A673 (cell line): ENCODE results near the gene CENPN. TPM values are rescaled to one million over a fixed set of nuclear protein-coding genes. Genes with fewer than 3 reads are reported as not detected.

Source experiments
- BruUV-seq: library from RNA; stranded (reverse); fragments of 400-500 nt; replicated peaks from 2 replicates; lab custom pipeline; 2021; lab: Mats Ljungman, UMichigan
- CTCF ChIA-PET: fragments of 300-600 bp; sonication (Branson Sonifier 250); formaldehyde crosslinking; loops from one replicate; lab custom pipeline; 2022; ENCODE audit warnings: antibody characterized with exemption; lab: Charles Lee
- POLR2A ChIA-PET: fragments of 300-600 bp; sonication (Branson Sonifier 250); formaldehyde crosslinking; loops from one replicate; lab custom pipeline; 2022; ENCODE audit warnings: antibody characterized with exemption; ENCODE audit not compliant: low non-redundant PET; lab: Charles Lee
- DNase-seq: peaks from one replicate; pipeline ENCODE4 v3.0.0-alpha.2; 2015; ENCODE audit warnings: low spot score
- H3K27ac ChIP-seq: fragments of 200-600 bp; sonication (generic); 2 replicates; pipeline ENCODE4 v1.5.1; 2016; ENCODE audit warnings: mixed run types, low read depth, mild to moderate bottlenecking, mixed read lengths, antibody characterized with exemption, low read length; ENCODE audit not compliant: poor library complexity, severe bottlenecking
- H3K27me3 ChIP-seq: fragments of 200-600 bp; sonication (generic); replicated peaks from 2 replicates; pipeline ENCODE4 v1.6.1; 2017; ENCODE audit warnings: mixed run types, low read depth, mild to moderate bottlenecking, mixed read lengths, antibody characterized with exemption, low read length; ENCODE audit not compliant: insufficient read depth, poor library complexity
- H3K36me3 ChIP-seq: fragments of 200-600 bp; sonication (generic); 2 replicates; pipeline ENCODE4 v1.6.1; 2016; ENCODE audit warnings: mixed run types, mild to moderate bottlenecking, mixed read lengths, antibody characterized with exemption, low read length; ENCODE audit not compliant: insufficient read depth, poor library complexity, severe bottlenecking
- H3K4me1 ChIP-seq: fragments of 200-600 bp; sonication (generic); 2 replicates; pipeline ENCODE4 v1.6.1; 2017; ENCODE audit warnings: mixed run types, mild to moderate bottlenecking, mixed read lengths, antibody characterized with exemption, low read length; ENCODE audit not compliant: insufficient read depth, poor library complexity, severe bottlenecking
- H3K4me3 ChIP-seq: fragments of 200-600 bp; sonication (generic); 2 replicates; pipeline ENCODE4 v1.5.1; 2016; ENCODE audit warnings: low read depth, mixed run types, mild to moderate bottlenecking, mixed read lengths, low read length; ENCODE audit not compliant: poor library complexity, severe bottlenecking
- H3K9me3 ChIP-seq: fragments of 200-600 bp; sonication (generic); 2 replicates; pipeline ENCODE4 v1.6.1; 2016; ENCODE audit warnings: mixed run types, low read depth, mild to moderate bottlenecking, mixed read lengths, antibody characterized with exemption, low read length; ENCODE audit not compliant: poor library complexity, severe bottlenecking
- CTCF ChIP-seq: fragments of 300-800, 200-600 bp; sonication (generic); conservative IDR thresholded peaks from 2 replicates; pipeline ENCODE4 v1.5.1; 2017; ENCODE audit warnings: low read depth, mild to moderate bottlenecking, antibody characterized with exemption, low read length, moderate library complexity, mixed read lengths
- EZH2 ChIP-seq: fragments of 200-600 bp; sonication (generic); IDR thresholded peaks from 2 replicates; pipeline ENCODE4 v1.6.1; 2017; ENCODE audit warnings: borderline replicate concordance, low read depth, mild to moderate bottlenecking, mixed read lengths, antibody characterized with exemption, low read length; ENCODE audit not compliant: poor library complexity, severe bottlenecking
- intact Hi-C: fragments of 100-400 bp; cut with micrococcal nuclease; formaldehyde crosslinking; loops from one replicate; pipeline ENCODE4 v1.10.0; 2022; ENCODE audit not compliant: unreplicated experiment
- total RNA-seq: library from RNA; stranded (reverse); gene quantifications from 2 replicates; pipeline ENCODE4 v1.2.3, GENCODE V29; 2021

Gene CENPN
- total RNA-seq, 1 experiment from 2014 or later: 109 TPM

GRCh38 chr16:80989801-80990200, 17.2 kb upstream of the CENPN start:
- intact Hi-C loops: no loop called here
- no peak overlapping the region for H3K4me3 ChIP-seq
- CTCF ChIA-PET: no interaction called here
- H3K27ac ChIP-seq: no peak overlapping the region
- POLR2A ChIA-PET: no interaction called here
- H3K27me3 ChIP-seq: no peaks in the 10 kb centered on the region
- no peaks in the 10 kb centered on the region for H3K9me3 ChIP-seq
- no peak for DNase-seq
- no peaks in the 10 kb centered on the region for H3K36me3 ChIP-seq
- BruUV-seq: no TSS peak
- TF ChIP-seq EZH2 (no peak), CTCF (no peak)
- H3K4me1 ChIP-seq: peaks cover 21% of the 10 kb centered on the region

- POLR2A ChIA-PET: no interaction called here
- intact Hi-C loops: no loop called here
- DNase-seq: no peak
- BruUV-seq: no TSS peak
- no peak overlapping the region for H3K27ac ChIP-seq
- H3K27me3 ChIP-seq: no peaks in the 10 kb centered on the region
- H3K9me3 ChIP-seq: no peaks in the 10 kb centered on the region
- CTCF ChIA-PET: no interaction called here
- H3K36me3 ChIP-seq: no peaks in the 10 kb centered on the region
- TF ChIP-seq EZH2: no peak
- TF ChIP-seq CTCF: no peak
- peaks cover 21% of the 10 kb centered on the region for H3K4me1 ChIP-seq
- H3K4me3 ChIP-seq: no peak overlapping the region
Observed at GRCh38 chr16:80990577-80990976, 16.4 kb upstream of the CENPN start.

GRCh38 chr16:80990978-80991377, 16.0 kb upstream of the CENPN start:
- no peaks in the 10 kb centered on the region for H3K27me3 ChIP-seq
- H3K36me3 ChIP-seq: no peaks in the 10 kb centered on the region
- H3K27ac ChIP-seq: no peak overlapping the region
- no peaks in the 10 kb centered on the region for H3K9me3 ChIP-seq
- ChIA-PET CTCF (no interaction called here), POLR2A (no interaction called here)
- peaks cover 23% of the 10 kb centered on the region for H3K4me1 ChIP-seq
- TF ChIP-seq EZH2 (no peak), CTCF (no peak)
- DNase-seq: no peak
- no peak overlapping the region for H3K4me3 ChIP-seq
- no TSS peak for BruUV-seq
- intact Hi-C loops: no loop called here
